Retina (tissue), 1 donor: ENCODE data around the gene CAPN12.
A peak's percentile ranks its signal among the peaks of the same experiment; 100 is the strongest.

ENCODE experiments used
- DNase-seq: peaks from one replicate; pipeline ENCODE4 v3.0.0-alpha.2; 2016

The CAPN12 gene

GRCh38 chr19:38709671-38710415 lies 34.4 kb downstream of the CAPN12 start:
- DNase-seq = no peak

- no peak for DNase-seq
Observed at GRCh38 chr19:38709119-38709518, 35.2 kb downstream of the CAPN12 start.

- no peak for DNase-seq
Observed at GRCh38 chr19:38708413-38709024, 35.8 kb downstream of the CAPN12 start.

- no peak for DNase-seq
Observed at GRCh38 chr19:38707512-38708114, 36.7 kb downstream of the CAPN12 start.

- no peak for DNase-seq
Observed at GRCh38 chr19:38706792-38707511, 37.3 kb downstream of the CAPN12 start.

- DNase-seq = no peak
Observed at GRCh38 chr19:38705197-38706019, 38.9 kb downstream of the CAPN12 start.

- DNase-seq = no peak
Observed at GRCh38 chr19:38704488-38705026, 39.7 kb downstream of the CAPN12 start.

- no peak for DNase-seq
Observed at GRCh38 chr19:38703509-38703908, 40.8 kb downstream of the CAPN12 start.

- no peak for DNase-seq
Observed at GRCh38 chr19:38702278-38702677, 42.0 kb downstream of the CAPN12 start.

GRCh38 chr19:38701455-38702063 lies 42.7 kb downstream of the CAPN12 start:
- DNase-seq = no peak

GRCh38 chr19:38700902-38701454 lies 43.3 kb downstream of the CAPN12 start:
- DNase-seq = no peak

GRCh38 chr19:38700350-38700901 lies 43.8 kb downstream of the CAPN12 start:
- no peak for DNase-seq

GRCh38 chr19:38699647-38700349 lies 44.5 kb downstream of the CAPN12 start:
- DNase-seq = no peak

- DNase-seq = no peak
Observed at GRCh38 chr19:38699027-38699346, 45.3 kb downstream of the CAPN12 start.

GRCh38 chr19:38698225-38699026 lies 45.8 kb downstream of the CAPN12 start:
- DNase-seq = peak; percentile 85

GRCh38 chr19:38697641-38698071 lies 46.6 kb downstream of the CAPN12 start:
- DNase-seq = no peak

- no peak for DNase-seq
Observed at GRCh38 chr19:38697197-38697596, 47.1 kb downstream of the CAPN12 start.

GRCh38 chr19:38696729-38697055 lies 47.6 kb downstream of the CAPN12 start:
- no peak for DNase-seq

- peak; percentile 39 for DNase-seq
Observed at GRCh38 chr19:38695832-38696728, 48.2 kb downstream of the CAPN12 start.
